ENCODE measurements around the gene TPRKB. TPM values are rescaled to one million over a fixed set of nuclear protein-coding genes. Genes with fewer than 3 reads are reported as not detected.
"Not testable (repeated sequence)": the region's sequence is repeated elsewhere in the genome, so short reads cannot be mapped to it uniquely, and the experiment has no call there.

TPRKB gene
- total RNA-seq, 4 donors from 2014 or later, result 15.6 to 33.8 (median 26.3) TPM

DNA sequence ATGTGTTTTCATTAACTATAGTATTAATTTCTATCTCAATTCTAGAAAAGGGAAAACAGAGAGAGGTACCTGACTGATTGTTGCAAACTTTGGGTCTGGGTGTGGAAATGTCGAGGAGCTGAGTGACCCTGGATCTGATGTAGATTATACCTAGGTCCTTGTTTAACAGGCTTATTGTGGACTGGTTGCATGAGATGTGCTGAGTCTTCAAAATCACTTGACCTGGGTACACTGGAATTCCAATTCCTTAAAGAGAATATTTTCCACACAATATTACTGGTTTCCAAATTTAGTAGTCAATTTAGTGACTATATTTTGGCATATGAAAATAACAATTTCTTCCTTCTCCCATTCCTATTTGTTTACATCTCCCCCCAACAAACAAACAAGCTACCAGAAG is 29.2 kb upstream of the TPRKB start:
- Histone ChIP-seq H3K4me3 (no peak overlapping the region), H3K36me3 (peaks cover 0 to 98% of the 10 kb centered on the region in 2 donors), H3K9me3 (no peaks in the 10 kb centered on the region), H3K27ac (no peak overlapping the region), H3K4me1 (no peaks in the 10 kb centered on the region), H3K27me3 (no peaks in the 10 kb centered on the region)
- TF ChIP-seq POLR2AphosphoS5 (IDR thresholded peaks at IDR 0.05), result no peak
- no peak for TF ChIP-seq POLR2A (IDR thresholded peaks at IDR 0.05)
- no peak for TF ChIP-seq EP300 (IDR thresholded peaks at IDR 0.05)
- ATAC-seq, result no peak
- 100% methylated on average over 1 of the region's 1 CpG for WGBS, 2 donors (ENCODE audit: low coverage in 1 of 2)

DNA sequence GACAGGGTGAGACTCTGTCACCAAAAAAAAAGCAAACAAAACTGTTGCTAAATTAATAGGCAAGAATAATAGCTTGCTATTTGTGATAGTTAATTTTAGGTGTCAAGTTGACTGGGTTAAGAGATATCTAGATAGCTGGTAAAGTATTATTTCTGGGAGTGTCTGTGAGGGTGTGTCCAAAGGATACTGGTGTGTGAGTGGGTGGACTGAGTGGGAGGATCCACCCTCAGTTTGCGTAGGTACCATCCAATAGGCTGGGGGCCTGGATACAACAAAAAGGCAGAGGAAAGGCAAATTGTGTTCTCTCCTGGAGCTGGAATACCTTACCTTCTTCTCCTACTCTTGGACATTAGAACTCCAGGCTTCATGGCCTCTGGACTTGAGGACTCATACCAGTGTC is 27.8 kb upstream of the TPRKB start:
- Histone ChIP-seq H3K9me3 (no peaks in the 10 kb centered on the region), H3K4me1 (peaks cover 0 to 6% (median 0%) of the 10 kb centered on the region in 3 donors), H3K36me3 (peaks cover 0 to 98% of the 10 kb centered on the region in 2 donors), H3K27me3 (no peaks in the 10 kb centered on the region), H3K4me3 (no peak overlapping the region), H3K27ac (no peak overlapping the region)
- 78 to 100% methylated on average over 1 of the region's 1 CpG for WGBS, 2 donors (ENCODE audit: low coverage in 1 of 2)
- ATAC-seq, result no peak
- TF ChIP-seq, protein P1, sequence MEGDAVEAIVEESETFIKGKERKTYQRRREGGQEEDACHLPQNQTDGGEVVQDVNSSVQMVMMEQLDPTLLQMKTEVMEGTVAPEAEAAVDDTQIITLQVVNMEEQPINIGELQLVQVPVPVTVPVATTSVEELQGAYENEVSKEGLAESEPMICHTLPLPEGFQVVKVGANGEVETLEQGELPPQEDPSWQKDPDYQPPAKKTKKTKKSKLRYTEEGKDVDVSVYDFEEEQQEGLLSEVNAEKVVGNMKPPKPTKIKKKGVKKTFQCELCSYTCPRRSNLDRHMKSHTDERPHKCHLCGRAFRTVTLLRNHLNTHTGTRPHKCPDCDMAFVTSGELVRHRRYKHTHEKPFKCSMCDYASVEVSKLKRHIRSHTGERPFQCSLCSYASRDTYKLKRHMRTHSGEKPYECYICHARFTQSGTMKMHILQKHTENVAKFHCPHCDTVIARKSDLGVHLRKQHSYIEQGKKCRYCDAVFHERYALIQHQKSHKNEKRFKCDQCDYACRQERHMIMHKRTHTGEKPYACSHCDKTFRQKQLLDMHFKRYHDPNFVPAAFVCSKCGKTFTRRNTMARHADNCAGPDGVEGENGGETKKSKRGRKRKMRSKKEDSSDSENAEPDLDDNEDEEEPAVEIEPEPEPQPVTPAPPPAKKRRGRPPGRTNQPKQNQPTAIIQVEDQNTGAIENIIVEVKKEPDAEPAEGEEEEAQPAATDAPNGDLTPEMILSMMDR (IDR thresholded peaks at IDR 0.05), result no peak
- TF ChIP-seq POLR2A (IDR thresholded peaks at IDR 0.05) (no peak), POLR2AphosphoS5 (IDR thresholded peaks at IDR 0.05) (no peak), EP300 (IDR thresholded peaks at IDR 0.05) (no peak)

DNA sequence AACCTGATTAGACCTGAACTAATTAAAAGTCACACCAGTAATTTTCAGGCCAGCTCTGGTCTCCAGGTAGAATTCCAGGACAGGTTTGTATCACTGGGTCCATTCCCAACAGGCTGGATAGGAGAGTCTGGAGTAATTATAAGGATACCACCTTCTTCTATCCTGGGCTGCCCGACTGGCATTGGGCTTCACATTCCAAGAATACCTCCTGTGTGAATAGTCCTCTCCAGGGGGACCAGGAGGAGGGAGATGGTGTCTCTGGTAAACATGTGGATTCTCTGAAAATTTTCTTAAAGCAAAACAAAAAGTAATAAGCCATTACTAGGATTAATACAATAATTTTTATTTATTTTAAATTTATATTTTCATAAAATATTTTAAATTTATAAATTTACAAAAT is 25.4 kb upstream of the TPRKB start:
- peaks cover 0 to 19% (median 8%) of the 10 kb centered on the region in 3 donors for H3K4me1 ChIP-seq
- H3K4me3 ChIP-seq, result no peak overlapping the region
- H3K27me3 ChIP-seq, result no peaks in the 10 kb centered on the region
- WGBS, 2 donors (ENCODE audit: low coverage in 1 of 2), result 33 to 67% methylated on average over 1 of the region's 1 CpG
- TF ChIP-seq POLR2A (IDR thresholded peaks at IDR 0.05) (no peak), EP300 (IDR thresholded peaks at IDR 0.05) (no peak), POLR2AphosphoS5 (IDR thresholded peaks at IDR 0.05) (no peak)
- TF ChIP-seq, protein P1 (IDR thresholded peaks at IDR 0.05), result no peak
- H3K36me3 ChIP-seq, result peaks cover 0 to 93% of the 10 kb centered on the region in 2 donors
- no peak for ATAC-seq
- H3K9me3 ChIP-seq, result no peaks in the 10 kb centered on the region
- no peak overlapping the region for H3K27ac ChIP-seq

DNA sequence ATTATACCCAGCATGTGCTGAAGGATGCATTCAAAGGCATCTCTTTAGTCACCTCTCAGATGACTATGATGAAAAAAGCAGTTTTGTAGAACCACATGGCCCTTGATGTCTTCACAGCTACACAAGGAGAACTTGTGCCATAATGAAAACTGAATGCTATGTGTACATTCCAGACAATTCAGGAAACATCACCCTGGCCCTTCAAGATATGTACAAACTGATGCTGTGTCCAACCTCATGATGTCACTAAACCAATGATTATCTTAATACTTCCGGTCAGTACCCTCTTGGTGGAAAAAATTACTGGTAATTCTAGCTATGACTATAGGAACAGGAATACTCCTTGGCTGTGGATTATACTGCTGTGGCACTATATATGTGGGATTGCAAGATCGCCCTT is 22.8 kb upstream of the TPRKB start:
- 72 to 100% methylated on average over 2 of the region's 2 CpGs for WGBS, 2 donors (ENCODE audit: low coverage in 1 of 2)
- ATAC-seq, result no peak
- Histone ChIP-seq H3K36me3 (peaks cover 0 to 90% of the 10 kb centered on the region in 2 donors), H3K27me3 (no peaks in the 10 kb centered on the region), H3K27ac (peak overlapping the region in 2 of 4 donors; percentile 19 to 28), H3K4me3 (no peak overlapping the region), H3K4me1 (peaks cover 0 to 19% (median 8%) of the 10 kb centered on the region in 3 donors), H3K9me3 (no peaks in the 10 kb centered on the region)
- no peak for TF ChIP-seq EP300 (IDR thresholded peaks at IDR 0.05)
- TF ChIP-seq, protein P1 (IDR thresholded peaks at IDR 0.05), result no peak
- no peak for TF ChIP-seq POLR2A (IDR thresholded peaks at IDR 0.05)
- no peak for TF ChIP-seq POLR2AphosphoS5 (IDR thresholded peaks at IDR 0.05)

DNA sequence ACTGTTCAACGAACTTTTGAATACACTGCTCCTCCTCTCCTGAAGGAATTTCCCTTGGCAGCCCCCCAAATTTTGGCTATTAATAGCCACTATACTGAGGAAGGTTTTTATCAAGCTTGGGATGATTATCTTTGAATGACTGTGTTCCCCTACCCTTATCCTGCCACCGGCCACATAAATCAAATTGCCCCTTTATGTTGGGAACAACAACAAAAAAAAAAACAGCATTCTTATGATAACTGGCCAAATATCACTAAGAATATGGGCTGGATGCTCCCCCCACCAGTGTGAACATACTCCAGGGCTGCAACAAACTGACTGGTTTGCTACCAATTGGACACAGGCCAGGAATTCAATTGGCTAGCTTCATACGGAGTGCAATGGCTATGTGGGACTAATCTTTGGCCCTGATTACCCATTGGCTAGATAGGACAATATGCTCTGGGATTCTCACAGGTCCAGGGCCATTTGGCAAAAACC is 22.2 kb upstream of the TPRKB start:
- ATAC-seq, result no peak
- Histone ChIP-seq H3K27me3 (no peaks in the 10 kb centered on the region), H3K9me3 (no peaks in the 10 kb centered on the region), H3K4me1 (peaks cover 0 to 19% (median 8%) of the 10 kb centered on the region in 3 donors), H3K36me3 (peaks cover 0 to 90% of the 10 kb centered on the region in 2 donors), H3K4me3 (no peak overlapping the region), H3K27ac (peak overlapping the region in 2 of 4 donors; percentile 19 to 28)
- TF ChIP-seq POLR2AphosphoS5 (IDR thresholded peaks at IDR 0.05) (no peak), EP300 (IDR thresholded peaks at IDR 0.05) (no peak), POLR2A (IDR thresholded peaks at IDR 0.05) (no peak)
- TF ChIP-seq, protein P1 (IDR thresholded peaks at IDR 0.05), result no peak
- 0 to 14% methylated on average over 2 to 3 of the region's 3 CpGs for WGBS, 2 donors (ENCODE audit: low coverage in 1 of 2)

DNA sequence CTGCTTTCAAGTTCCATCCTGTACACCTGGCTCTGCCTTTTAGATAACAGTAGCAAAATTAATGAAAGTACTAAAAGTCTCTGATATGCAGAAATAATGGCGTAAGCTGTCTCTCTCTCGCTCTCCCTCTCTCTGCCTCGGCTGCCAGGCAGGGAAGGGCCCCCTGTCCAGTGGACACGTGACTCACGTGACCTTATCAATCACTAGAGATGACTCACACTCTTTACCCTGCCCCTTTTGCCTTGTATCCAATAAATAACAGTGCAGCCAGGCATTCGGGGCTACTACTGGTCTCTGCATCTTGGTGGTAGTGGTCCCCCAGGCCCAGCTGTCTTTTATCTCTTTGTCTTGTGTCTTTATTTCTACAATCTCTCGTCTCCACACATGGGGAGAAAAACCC is 17.2 kb upstream of the TPRKB start:
- H3K27me3 ChIP-seq, H3K4me1 ChIP-seq, H3K9me3 ChIP-seq, ATAC-seq, H3K4me3 ChIP-seq, H3K27ac ChIP-seq: not testable (repeated sequence)
- WGBS, 2 donors (ENCODE audit: low coverage in 1 of 2), result 87 to 89% methylated on average over 5 to 6 of the region's 7 CpGs
- H3K36me3 ChIP-seq, result peaks cover 0 to 86% of the 10 kb centered on the region in 2 donors

All from gastroesophageal sphincter (tissue), 4 donors.